Measurements from ENCODE around the gene BBS2.

DNA sequence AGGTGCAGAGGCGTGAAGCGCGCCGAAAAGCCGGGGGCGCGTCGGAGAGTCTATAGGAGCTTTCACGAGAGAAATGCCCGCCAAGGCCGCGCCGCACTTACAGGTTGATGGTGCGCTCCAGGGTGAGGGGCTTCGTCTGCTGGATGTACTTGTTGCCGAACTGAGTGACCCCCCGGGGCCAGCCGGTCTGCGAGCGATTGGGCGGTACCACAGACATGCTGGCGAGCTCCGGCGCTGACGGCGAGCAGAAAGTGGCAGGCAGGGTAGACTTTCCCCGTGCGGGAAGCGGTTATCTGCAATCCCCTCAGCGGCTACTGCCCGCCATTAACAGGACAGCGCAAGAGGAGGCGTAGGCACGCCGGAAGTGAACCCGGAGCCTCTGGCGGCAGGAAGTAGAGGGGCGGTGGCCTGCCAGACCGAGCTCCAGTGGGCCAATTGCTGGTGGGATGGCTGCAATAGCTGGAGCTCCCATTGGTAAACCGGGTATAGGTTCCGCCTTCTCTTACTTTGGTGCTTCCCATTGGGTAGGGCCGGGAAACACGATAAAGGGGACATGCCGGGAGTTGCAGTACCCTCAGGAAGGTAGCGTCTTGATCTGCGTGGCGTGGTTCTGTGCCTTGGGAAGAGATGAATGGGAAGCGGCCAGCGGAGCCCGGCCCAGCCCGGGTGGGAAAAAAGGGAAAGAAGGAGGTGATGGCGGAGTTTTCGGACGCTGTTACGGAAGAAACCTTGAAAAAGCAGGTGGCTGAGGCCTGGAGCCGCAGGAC, 68.7 kb downstream of the BBS2 start, which contains the start of the genes NUDT21 and OGFOD1:
- TF ChIP-seq, protein P1, sequence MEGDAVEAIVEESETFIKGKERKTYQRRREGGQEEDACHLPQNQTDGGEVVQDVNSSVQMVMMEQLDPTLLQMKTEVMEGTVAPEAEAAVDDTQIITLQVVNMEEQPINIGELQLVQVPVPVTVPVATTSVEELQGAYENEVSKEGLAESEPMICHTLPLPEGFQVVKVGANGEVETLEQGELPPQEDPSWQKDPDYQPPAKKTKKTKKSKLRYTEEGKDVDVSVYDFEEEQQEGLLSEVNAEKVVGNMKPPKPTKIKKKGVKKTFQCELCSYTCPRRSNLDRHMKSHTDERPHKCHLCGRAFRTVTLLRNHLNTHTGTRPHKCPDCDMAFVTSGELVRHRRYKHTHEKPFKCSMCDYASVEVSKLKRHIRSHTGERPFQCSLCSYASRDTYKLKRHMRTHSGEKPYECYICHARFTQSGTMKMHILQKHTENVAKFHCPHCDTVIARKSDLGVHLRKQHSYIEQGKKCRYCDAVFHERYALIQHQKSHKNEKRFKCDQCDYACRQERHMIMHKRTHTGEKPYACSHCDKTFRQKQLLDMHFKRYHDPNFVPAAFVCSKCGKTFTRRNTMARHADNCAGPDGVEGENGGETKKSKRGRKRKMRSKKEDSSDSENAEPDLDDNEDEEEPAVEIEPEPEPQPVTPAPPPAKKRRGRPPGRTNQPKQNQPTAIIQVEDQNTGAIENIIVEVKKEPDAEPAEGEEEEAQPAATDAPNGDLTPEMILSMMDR (conservative IDR thresholded peaks at IDR 0.05; ENCODE audit: low read depth in 2 of 2), result no peak
- no peak for TF ChIP-seq EZH2 (IDR thresholded peaks at IDR 0.05; ENCODE audit: low read depth, unreplicated experiment)
- no peak for TF ChIP-seq ZNF114 (CRISPR knock-in tag; IDR thresholded peaks at IDR 0.05)
- TF ChIP-seq, protein P2, sequence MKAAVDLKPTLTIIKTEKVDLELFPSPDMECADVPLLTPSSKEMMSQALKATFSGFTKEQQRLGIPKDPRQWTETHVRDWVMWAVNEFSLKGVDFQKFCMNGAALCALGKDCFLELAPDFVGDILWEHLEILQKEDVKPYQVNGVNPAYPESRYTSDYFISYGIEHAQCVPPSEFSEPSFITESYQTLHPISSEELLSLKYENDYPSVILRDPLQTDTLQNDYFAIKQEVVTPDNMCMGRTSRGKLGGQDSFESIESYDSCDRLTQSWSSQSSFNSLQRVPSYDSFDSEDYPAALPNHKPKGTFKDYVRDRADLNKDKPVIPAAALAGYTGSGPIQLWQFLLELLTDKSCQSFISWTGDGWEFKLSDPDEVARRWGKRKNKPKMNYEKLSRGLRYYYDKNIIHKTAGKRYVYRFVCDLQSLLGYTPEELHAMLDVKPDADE (IDR thresholded peaks at IDR 0.05), result peak; percentile 79
- no peak for TF ChIP-seq JUNB (IDR thresholded peaks at IDR 0.05; ENCODE audit: unreplicated experiment)
- no peak for TF ChIP-seq REST (IDR thresholded peaks at IDR 0.05; ENCODE audit: unreplicated experiment)
- peak; percentile 73 for TF ChIP-seq POLR2AphosphoS5 (IDR thresholded peaks at IDR 0.05; ENCODE audit: low read depth)
